Skeletal muscle tissue (tissue), 4 donors: Measurements from ENCODE around the gene RPN2. TPM values are rescaled to one million over a fixed set of nuclear protein-coding genes. Genes with fewer than 3 reads are reported as not detected.

Experiments
- H3K27ac ChIP-seq: one replicate; pipeline ENCODE4 v1.7.0; 2013; ENCODE audit warnings: mild to moderate bottlenecking, low read depth, low read length, inconsistent platforms
- H3K27me3 ChIP-seq, 3 donors: one replicate each; pipeline ENCODE4 v1.7.0; 2013; ENCODE audit warnings: low read length in 3 of 3; ENCODE audit not compliant: control insufficient read depth in 3 of 3, insufficient read depth in 3 of 3
- H3K36me3 ChIP-seq, 3 donors: one replicate each; pipeline ENCODE4 v1.7.0; 2013; ENCODE audit warnings: low read length in 3 of 3; ENCODE audit not compliant: control insufficient read depth in 3 of 3, insufficient read depth in 3 of 3
- H3K4me1 ChIP-seq, 3 donors: one replicate each; pipeline ENCODE4 v1.7.0; 2013; ENCODE audit warnings: low read length in 3 of 3, mild to moderate bottlenecking in 3 of 3; ENCODE audit not compliant: control insufficient read depth in 3 of 3, insufficient read depth in 3 of 3
- H3K4me3 ChIP-seq, 3 donors: one replicate each; pipeline ENCODE4 v1.7.0; 2013; ENCODE audit warnings: low read length in 3 of 3
- H3K9ac ChIP-seq, 3 donors: one replicate each; pipeline ENCODE4 v1.7.0; 2013; ENCODE audit warnings: low read length in 3 of 3, mild to moderate bottlenecking in 3 of 3, moderate library complexity in 2 of 3, low read depth in 1 of 3
- H3K9me3 ChIP-seq, 3 donors: one replicate each; pipeline ENCODE4 v1.7.0; 2013; ENCODE audit warnings: low read length in 3 of 3; ENCODE audit not compliant: control insufficient read depth in 3 of 3
- total RNA-seq: library from RNA; depleted of rRNA; stranded (reverse); fragments of >200 nt; gene quantifications from one replicate; pipeline ENCODE4 v1.2.3, GENCODE V29; 2014
- donor health status: Osteomylitis.

The RPN2 gene
- total RNA-seq, 1 donor from 2014 or later: 117 TPM

DNA sequence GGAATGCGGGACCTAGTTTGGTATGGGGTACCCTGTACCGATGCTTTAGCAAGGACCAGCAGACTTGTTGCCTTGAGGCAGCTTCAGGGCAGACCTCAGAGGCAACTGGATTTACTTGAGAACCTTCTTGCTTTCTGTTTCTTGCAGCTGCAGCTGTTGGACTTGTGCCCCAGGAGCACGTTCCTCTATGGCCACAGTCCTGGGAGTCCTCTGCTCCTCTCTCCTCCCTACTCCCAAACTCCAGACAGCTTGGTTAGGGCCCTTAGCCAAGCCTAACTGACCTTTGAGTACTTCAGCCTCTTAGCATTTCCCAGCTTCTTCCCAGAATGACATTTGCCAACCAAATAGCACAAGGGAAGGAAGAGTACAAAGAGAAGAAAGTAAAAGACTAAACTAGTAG is 47.8 kb downstream of the RPN2 start:
- no peak overlapping the region for H3K9ac ChIP-seq
- no peak overlapping the region for H3K4me3 ChIP-seq
- H3K4me1 ChIP-seq: peaks cover 37 to 71% (median 53%) of the 10 kb centered on the region in 3 donors
- H3K36me3 ChIP-seq: peaks cover 38 to 55% (median 46%) of the 10 kb centered on the region in 3 donors
- no peaks in the 10 kb centered on the region for H3K9me3 ChIP-seq
- no peak overlapping the region for H3K27ac ChIP-seq
- H3K27me3 ChIP-seq: no peaks in the 10 kb centered on the region

DNA sequence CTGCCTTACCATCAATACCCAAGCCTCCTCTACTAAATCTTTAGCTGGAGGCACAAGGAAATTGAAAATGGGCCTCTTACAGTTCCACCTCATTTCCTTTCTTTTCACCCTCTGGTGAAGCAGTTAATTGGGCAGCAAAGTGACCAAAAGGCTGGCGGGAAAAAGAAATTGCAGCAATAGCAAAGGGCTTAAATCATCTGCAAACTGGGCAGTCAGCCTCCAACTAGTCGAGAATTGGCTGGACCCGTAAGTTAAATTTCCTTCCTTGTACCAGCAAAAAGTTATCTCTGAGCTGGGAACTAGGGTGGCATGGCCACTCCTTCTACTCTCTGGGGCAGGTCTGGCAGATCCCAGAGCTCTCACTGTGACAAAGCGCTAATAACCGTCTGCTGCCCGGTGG is 49.0 kb downstream of the RPN2 start:
- H3K36me3 ChIP-seq: peaks cover 39 to 60% (median 55%) of the 10 kb centered on the region in 3 donors
- no peak overlapping the region for H3K4me3 ChIP-seq

DNA sequence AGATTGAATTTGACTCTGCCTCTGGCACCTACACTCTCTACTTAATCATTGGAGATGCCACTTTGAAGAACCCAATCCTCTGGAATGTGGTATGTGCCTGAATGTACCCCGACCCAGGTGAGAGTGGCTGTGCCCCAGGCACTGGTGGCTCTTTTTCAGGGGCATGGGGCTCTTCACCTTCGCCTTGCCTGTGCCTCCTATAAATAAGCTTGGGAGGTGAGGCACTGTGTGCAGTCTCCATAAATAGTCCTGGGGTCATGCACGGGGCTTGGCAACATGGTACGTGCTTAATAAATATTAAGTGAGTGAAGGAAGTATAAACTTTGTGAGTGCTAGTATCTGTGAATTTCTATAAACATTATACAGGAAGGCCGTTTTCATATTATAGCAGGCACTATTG is 49.5 kb downstream of the RPN2 start:
- Histone ChIP-seq H3K36me3 (peaks cover 36 to 59% (median 55%) of the 10 kb centered on the region in 3 donors), H3K9ac (peak overlapping the region; percentile 54 to 66 (median 61)), H3K9me3 (no peaks in the 10 kb centered on the region), H3K27ac (peak overlapping the region; percentile 93), H3K4me1 (peaks cover 43 to 72% (median 65%) of the 10 kb centered on the region in 3 donors), H3K27me3 (no peaks in the 10 kb centered on the region), H3K4me3 (peak overlapping the region in 2 of 3 donors; percentile 0 to 8)

More for the DNA sequence above, 49.0 kb downstream of the RPN2 start:
- H3K9me3 ChIP-seq: no peaks in the 10 kb centered on the region
- peaks cover 43 to 73% (median 61%) of the 10 kb centered on the region in 3 donors for H3K4me1 ChIP-seq
- peak overlapping the region; percentile 93 for H3K27ac ChIP-seq
- H3K27me3 ChIP-seq: no peaks in the 10 kb centered on the region
- peak overlapping the region in 2 of 3 donors; percentile 61 to 66 for H3K9ac ChIP-seq

DNA sequence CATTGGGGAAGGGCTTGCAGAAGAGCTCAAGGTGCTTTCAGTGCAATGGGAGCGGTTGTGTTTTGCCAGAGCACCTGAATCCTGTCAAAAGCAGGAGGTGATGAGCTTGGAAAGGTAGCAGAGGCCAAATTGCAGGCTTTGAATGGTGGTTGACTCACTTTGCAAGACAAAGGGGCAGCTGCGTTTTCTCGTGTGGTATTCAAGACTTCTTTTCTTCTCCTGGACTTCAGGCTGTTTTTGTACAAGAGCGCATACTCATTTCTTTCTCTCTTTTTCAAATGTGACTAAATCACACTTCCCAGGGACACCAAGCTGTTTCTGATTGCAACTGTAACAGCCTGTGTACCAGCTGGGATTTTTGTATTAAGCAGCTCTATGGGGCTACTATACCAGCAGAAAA is 50.2 kb downstream of the RPN2 start:
- Histone ChIP-seq H3K36me3 (peaks cover 34 to 59% (median 53%) of the 10 kb centered on the region in 3 donors), H3K9me3 (no peaks in the 10 kb centered on the region), H3K27ac (peak overlapping the region; percentile 93), H3K4me3 (no peak overlapping the region), H3K9ac (peak overlapping the region in 1 of 3 donors; percentile 55), H3K4me1 (peaks cover 50 to 77% (median 72%) of the 10 kb centered on the region in 3 donors), H3K27me3 (no peaks in the 10 kb centered on the region)

DNA sequence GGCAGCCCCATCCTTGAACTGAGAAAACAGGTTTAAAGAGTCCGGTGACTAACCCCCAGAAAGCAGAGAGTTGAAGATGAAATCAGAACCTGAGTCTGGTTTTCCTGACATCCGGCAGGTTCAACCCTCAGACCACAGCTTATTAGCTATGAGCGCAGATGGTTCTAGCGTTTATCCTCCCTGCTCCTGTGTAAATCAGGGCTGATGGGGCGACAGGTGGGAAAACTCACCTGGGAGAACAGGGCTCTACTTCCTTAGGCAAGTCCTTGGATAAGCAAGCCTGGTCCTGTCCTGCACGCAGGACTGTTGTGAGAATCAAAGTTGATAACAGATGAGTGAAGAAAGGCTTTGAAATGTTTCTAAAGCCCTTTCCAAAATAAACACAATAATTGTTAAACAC is 51.1 kb downstream of the RPN2 start:
- H3K9ac ChIP-seq: no peak overlapping the region
- no peaks in the 10 kb centered on the region for H3K9me3 ChIP-seq
- H3K4me1 ChIP-seq: peaks cover 48 to 81% (median 76%) of the 10 kb centered on the region in 3 donors
- H3K36me3 ChIP-seq: peaks cover 29 to 57% (median 54%) of the 10 kb centered on the region in 3 donors
- H3K27me3 ChIP-seq: no peaks in the 10 kb centered on the region
- no peak overlapping the region for H3K4me3 ChIP-seq
- no peak overlapping the region for H3K27ac ChIP-seq

DNA sequence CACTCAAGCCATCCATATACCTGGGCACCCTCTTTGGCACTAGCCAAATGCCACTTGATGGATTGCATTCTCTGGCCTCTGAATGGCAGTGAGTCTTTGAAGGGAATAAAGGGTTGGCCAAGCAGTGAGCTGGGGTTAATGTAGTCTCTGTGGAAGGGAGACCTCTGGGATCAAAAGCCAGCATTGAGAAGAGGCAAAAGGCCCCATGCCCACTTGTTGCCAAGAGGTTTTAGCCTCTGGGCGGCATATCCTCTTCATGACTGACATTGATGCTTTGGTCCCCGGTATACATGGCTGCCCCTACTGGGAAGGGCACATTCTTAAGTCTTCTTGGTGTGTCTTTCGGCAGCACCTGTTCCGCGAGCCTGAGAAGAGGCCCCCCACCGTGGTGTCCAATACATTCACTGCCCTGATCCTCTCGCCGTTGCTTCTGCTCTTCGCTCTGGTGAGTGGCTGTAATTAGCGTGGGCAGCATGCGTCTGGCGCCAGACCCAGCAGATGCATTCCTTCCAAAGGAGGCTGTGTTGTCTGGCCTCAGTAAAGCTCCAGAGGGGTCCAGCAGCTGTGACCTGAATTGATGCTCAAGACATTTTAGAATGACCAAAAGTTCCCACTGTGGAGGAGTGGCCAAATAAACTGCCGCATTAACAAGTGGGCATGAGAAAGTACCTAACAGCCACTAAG is 53.0 kb downstream of the RPN2 start:
- Histone ChIP-seq H3K27me3 (no peaks in the 10 kb centered on the region), H3K4me3 (no peak overlapping the region), H3K9me3 (no peaks in the 10 kb centered on the region), H3K27ac (peak overlapping the region; percentile 49), H3K4me1 (peaks cover 40 to 75% (median 73%) of the 10 kb centered on the region in 3 donors), H3K9ac (no peak overlapping the region), H3K36me3 (peaks cover 30 to 61% (median 58%) of the 10 kb centered on the region in 3 donors)

DNA sequence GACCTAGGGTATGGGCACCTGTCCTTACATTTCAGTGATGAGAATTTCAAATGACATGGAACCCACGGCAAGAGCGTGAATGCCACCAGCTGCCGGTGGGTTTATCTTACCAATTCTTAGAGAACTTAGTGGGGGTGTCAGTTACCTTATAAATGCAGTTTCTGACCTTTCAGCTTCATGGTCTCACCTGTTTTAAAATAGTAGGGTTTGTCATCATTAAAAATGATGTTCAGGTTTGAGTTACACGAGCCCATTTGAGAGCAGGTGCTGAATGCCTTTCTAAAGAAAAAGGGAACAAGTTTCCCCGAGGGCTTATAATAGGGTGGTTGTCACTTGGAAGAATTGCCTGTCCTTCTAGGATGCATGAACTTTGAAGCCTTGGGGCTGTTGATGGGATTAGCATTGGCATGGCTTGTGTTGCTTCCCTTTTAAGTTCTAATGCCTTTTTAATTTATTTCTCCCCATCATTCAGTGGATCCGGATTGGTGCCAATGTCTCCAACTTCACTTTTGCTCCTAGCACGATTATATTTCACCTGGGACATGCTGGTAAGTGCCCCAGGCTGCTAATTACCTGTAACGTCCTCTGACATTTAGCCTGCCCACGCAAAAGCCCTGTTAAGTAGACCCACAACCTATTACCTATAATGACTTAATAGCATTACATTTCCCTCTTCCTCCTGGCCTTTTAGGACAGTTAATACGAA is 54.6 kb downstream of the RPN2 start:
- no peaks in the 10 kb centered on the region for H3K9me3 ChIP-seq
- H3K27ac ChIP-seq: no peak overlapping the region
- H3K27me3 ChIP-seq: no peaks in the 10 kb centered on the region
- no peak overlapping the region for H3K9ac ChIP-seq
- peaks cover 41 to 71% (median 69%) of the 10 kb centered on the region in 3 donors for H3K36me3 ChIP-seq
- H3K4me1 ChIP-seq: peaks cover 27 to 63% (median 60%) of the 10 kb centered on the region in 3 donors
- no peak overlapping the region for H3K4me3 ChIP-seq

DNA sequence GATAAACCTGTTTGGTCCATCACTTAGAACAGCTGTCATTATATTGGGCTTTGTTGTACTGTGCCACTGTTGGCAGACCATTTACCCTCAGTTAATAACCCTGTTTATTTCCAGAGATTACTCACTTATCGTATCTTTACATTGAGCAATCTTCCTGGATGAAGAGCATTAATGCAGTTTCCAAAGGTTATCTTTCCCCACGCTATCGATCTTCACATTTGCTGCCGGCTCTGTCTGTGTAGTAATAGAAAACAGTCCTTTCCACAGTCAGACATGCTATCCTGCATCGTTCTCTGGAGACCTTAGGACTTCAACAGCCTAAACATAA is 55.1 kb downstream of the RPN2 start:
- Histone ChIP-seq H3K4me1 (peaks cover 27 to 62% (median 58%) of the 10 kb centered on the region in 3 donors), H3K9ac (no peak overlapping the region), H3K27me3 (no peaks in the 10 kb centered on the region), H3K27ac (no peak overlapping the region), H3K36me3 (peaks cover 45 to 70% (median 70%) of the 10 kb centered on the region in 3 donors), H3K9me3 (no peaks in the 10 kb centered on the region), H3K4me3 (no peak overlapping the region)

DNA sequence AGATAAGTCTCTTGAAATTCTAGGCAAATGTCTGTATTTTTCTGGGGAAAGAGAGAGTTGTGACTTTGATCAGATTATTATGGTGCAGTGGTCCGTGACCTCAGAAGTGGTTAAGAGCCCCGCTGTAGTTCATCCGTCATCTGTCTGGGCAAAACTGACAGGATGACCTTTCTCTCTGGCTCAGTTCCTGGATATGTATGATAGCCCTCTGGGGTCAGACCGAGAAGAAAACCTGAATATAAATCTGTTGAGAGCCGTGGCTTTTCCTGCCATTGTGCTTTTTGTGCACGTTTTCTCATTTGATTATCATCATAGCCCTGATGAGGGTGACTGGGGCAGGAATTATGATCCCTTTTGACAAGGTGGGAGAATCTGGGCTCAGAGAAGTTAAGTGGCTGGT is 55.9 kb downstream of the RPN2 start:
- H3K27me3 ChIP-seq: no peaks in the 10 kb centered on the region
- H3K27ac ChIP-seq: no peak overlapping the region
- H3K4me1 ChIP-seq: peaks cover 25 to 57% (median 51%) of the 10 kb centered on the region in 3 donors
- H3K9me3 ChIP-seq: no peaks in the 10 kb centered on the region
- no peak overlapping the region for H3K9ac ChIP-seq
- no peak overlapping the region for H3K4me3 ChIP-seq
- peaks cover 42 to 69% (median 68%) of the 10 kb centered on the region in 3 donors for H3K36me3 ChIP-seq

DNA sequence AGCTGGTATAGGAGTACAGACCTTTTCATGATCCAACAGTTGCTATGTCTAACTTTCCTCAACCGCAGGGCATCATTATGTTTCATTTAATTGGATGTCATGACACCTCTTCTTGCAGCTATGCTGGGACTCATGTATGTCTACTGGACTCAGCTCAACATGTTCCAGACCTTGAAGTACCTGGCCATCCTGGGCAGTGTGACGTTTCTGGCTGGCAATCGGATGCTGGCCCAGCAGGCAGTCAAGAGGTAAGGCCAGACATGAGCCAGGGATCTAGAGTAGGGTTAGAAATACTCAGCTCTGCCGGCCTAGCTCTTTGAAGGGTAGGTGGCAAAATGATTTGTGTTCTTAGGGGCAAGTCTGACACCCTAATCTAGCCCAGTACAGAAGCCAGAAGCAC is 57.3 kb downstream of the RPN2 start:
- H3K4me1 ChIP-seq: peaks cover 20 to 54% (median 41%) of the 10 kb centered on the region in 3 donors
- H3K36me3 ChIP-seq: peaks cover 49 to 71% (median 65%) of the 10 kb centered on the region in 3 donors
- no peak overlapping the region for H3K4me3 ChIP-seq
- H3K9ac ChIP-seq: no peak overlapping the region
- no peaks in the 10 kb centered on the region for H3K9me3 ChIP-seq
- no peak overlapping the region for H3K27ac ChIP-seq
- H3K27me3 ChIP-seq: no peaks in the 10 kb centered on the region
